ENCODE data around the gene ARL4D.
"Not testable (repeated sequence)": the region's sequence is repeated elsewhere in the genome, so short reads cannot be mapped to it uniquely, and the experiment has no call there.

ARL4D gene

GRCh38 chr17:43368740-43369506 lies 29.9 kb upstream of the ARL4D start:
- peak; percentile 83 to 89 for DNase-seq (ENCODE audit: low read depth in 2 of 2)
- TF ChIP-seq, protein P1, sequence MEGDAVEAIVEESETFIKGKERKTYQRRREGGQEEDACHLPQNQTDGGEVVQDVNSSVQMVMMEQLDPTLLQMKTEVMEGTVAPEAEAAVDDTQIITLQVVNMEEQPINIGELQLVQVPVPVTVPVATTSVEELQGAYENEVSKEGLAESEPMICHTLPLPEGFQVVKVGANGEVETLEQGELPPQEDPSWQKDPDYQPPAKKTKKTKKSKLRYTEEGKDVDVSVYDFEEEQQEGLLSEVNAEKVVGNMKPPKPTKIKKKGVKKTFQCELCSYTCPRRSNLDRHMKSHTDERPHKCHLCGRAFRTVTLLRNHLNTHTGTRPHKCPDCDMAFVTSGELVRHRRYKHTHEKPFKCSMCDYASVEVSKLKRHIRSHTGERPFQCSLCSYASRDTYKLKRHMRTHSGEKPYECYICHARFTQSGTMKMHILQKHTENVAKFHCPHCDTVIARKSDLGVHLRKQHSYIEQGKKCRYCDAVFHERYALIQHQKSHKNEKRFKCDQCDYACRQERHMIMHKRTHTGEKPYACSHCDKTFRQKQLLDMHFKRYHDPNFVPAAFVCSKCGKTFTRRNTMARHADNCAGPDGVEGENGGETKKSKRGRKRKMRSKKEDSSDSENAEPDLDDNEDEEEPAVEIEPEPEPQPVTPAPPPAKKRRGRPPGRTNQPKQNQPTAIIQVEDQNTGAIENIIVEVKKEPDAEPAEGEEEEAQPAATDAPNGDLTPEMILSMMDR (IDR thresholded peaks at IDR 0.05; ENCODE audit: low read depth, low read length), result no peak
- H3K4me3 ChIP-seq (replicated peaks in 1 of 2; ENCODE audit: low read depth in 2 of 2, low read length in 2 of 2), result peak overlapping the region; percentile 32 to 45

DNA sequence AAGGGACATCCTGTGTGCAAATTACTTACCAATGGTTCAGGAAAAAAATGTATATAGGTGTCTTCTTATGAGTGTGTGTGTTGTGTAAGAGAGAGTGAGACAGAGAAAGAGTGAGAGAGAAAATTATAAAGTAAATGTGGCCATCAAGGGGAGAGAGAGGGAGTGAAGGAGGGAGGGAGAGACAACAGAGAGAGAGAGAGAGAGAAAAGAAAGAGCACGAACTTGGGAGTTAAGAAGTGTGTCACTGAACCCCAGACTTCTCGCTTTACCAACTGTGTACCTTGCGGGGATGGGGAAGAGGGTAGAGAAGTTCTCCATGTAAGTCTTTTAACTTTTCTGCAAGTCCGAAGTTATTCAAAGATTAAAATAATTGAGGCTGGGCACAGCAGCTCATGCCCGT lies 28.8 kb upstream of the ARL4D start:
- no peak for DNase-seq (ENCODE audit: low read depth in 2 of 2)
- TF ChIP-seq, protein P1 (IDR thresholded peaks at IDR 0.05; ENCODE audit: low read depth, low read length), result no peak
- H3K4me3 ChIP-seq (replicated peaks in 1 of 2; ENCODE audit: low read depth in 2 of 2, low read length in 2 of 2), result no peak overlapping the region

GRCh38 chr17:43371227-43371821 lies 27.5 kb upstream of the ARL4D start:
- no peak for DNase-seq (ENCODE audit: low read depth in 2 of 2)
- H3K4me3 ChIP-seq (replicated peaks in 1 of 2; ENCODE audit: low read depth in 2 of 2, low read length in 2 of 2), result no peak overlapping the region
- TF ChIP-seq, protein P1 (IDR thresholded peaks at IDR 0.05; ENCODE audit: low read depth, low read length), result no peak

GRCh38 chr17:43372273-43372911 lies 26.4 kb upstream of the ARL4D start:
- DNase-seq (ENCODE audit: low read depth in 2 of 2), result peak in 1 of 2 donors; percentile 47
- TF ChIP-seq, protein P1 (IDR thresholded peaks at IDR 0.05; ENCODE audit: low read depth, low read length), result no peak
- H3K4me3 ChIP-seq (replicated peaks in 1 of 2; ENCODE audit: low read depth in 2 of 2, low read length in 2 of 2), result no peak overlapping the region

GRCh38 chr17:43373356-43373755 lies 25.4 kb upstream of the ARL4D start:
- TF ChIP-seq, protein P1 (IDR thresholded peaks at IDR 0.05; ENCODE audit: low read depth, low read length), result no peak
- DNase-seq (ENCODE audit: low read depth in 2 of 2), result no peak

DNA sequence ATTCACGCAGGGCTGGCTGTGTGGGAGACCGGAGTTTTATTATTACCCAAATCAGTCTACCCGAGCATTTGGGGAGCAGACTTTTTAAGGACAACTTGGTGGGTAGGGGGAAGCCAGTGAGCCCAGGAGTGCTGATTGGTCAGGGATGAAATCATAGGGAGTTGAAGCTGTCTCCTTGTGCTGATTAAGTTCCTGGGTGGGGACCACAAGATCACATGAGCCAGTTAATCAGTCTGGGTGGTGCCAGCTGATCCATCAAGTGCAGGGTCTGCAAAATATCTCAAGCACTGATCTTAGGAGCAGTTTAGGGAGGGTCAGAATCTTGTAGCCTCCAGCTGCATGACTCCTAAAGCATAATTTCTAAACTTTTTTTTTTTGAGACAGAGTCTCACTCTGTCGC lies 22.9 kb upstream of the ARL4D start:
- not testable (repeated sequence) for DNase-seq (ENCODE audit: low read depth in 2 of 2); H3K4me3 ChIP-seq (replicated peaks in 1 of 2; ENCODE audit: low read depth in 2 of 2, low read length in 2 of 2)

More at GRCh38 chr17:43373356-43373755, 25.4 kb upstream of the ARL4D start:
- no peak overlapping the region for H3K4me3 ChIP-seq (replicated peaks in 1 of 2; ENCODE audit: low read depth in 2 of 2, low read length in 2 of 2)

All from cardiac fibroblast (primary cell).